ENCODE results near the gene ABHD17C.

Gene ABHD17C

DNA sequence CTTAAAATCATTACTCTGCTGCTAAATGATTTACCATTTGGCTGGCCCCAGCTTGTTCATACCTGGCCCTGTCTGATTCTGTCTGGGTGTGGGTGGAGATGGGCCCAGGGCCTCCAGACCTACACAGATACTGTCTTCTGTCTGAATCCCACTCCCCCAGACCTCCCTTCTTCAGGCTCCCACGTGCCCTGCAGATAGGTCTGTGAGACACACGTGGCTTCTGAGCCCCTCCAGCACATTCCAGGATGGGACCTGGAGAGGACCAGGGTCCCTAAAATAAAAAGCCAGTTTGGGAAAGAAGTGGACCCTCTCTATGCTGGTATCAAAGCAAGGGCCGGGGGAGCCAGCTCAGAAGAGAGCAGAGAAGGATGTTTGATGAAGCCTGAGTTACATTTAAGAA is 69.4 kb downstream of the ABHD17C start:
- no peak for DNase-seq (ENCODE audit: low spot score)

GRCh38 chr15:80766275-80766674 is 71.2 kb downstream of the ABHD17C start:
- DNase-seq (ENCODE audit: low spot score): no peak

- no peak for DNase-seq (ENCODE audit: low spot score)
Measured at GRCh38 chr15:80768158-80768557, 73.0 kb downstream of the ABHD17C start.

DNA sequence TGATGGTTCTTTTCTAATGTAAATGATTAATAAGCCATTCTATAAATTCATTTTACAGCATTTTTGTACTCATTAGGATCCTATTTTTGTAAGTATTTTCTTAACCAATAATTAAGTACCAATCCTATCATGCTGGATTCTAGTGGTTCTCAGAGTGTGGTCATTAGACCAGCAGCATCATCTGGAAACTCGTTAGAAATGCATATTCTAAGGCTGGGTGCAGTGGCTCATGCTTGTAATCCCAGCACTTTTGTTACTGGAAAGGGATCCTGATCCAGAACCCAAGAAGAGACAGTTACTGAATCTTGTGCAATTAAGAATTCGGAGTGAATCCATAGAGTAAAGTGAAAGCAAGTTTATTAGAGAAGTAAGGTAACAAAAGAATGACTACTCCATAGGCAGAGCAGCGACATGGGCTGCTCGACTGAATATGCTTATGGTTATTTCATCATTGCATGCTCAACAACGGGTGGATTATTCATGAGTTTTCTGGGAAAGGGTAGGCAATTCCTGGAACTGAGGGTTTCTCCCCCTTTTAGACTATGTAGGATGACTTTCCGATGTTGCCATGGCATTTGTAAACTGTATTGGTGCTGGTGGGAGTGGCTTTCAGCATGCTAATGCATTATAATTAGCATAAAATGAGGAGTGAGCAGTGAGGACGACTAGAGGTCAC is 74.2 kb downstream of the ABHD17C start:
- DNase-seq (ENCODE audit: low spot score): no peak

DNA sequence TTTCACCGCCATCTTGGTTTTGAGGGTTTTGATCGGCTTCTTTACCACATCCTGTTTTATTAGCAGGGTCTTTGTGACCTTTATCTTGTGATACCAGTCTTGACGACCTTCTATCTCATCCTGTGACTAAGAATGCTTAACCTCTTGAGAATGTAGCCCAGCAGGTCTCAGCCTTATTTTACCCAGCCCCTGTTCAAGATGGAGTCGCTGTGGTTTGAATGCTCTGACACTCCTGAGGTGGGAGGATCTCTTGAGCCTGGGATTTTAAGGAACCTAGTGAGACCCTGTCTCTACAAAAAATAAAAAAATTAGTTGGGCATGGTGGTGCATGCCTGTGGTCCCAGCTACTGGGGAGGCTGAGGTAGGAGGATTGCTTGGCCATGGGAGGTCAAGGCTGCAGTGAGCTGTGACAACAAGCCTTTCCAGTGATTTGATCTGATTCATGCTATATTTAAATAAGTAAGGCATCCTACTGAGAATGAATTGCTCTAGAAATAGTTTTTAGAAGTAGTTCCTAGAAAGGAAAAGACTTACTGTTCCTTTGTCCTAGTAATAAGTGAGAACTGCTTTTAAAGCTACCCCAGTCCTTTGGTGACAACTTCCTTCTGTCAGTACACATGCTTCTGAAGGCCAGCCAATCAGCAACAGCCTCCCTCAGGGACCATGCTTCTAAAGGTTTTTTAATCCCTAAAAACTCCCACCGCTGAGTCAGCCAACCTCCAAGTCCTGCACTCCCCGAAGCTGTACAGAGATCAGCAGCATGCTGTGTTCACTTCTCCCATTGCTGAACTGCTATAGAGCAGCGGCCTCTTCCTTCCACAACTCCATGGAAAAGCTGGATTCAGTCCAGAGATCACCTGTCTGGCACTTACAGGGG is 75.0 kb downstream of the ABHD17C start:
- DNase-seq (ENCODE audit: low spot score): no peak

DNA sequence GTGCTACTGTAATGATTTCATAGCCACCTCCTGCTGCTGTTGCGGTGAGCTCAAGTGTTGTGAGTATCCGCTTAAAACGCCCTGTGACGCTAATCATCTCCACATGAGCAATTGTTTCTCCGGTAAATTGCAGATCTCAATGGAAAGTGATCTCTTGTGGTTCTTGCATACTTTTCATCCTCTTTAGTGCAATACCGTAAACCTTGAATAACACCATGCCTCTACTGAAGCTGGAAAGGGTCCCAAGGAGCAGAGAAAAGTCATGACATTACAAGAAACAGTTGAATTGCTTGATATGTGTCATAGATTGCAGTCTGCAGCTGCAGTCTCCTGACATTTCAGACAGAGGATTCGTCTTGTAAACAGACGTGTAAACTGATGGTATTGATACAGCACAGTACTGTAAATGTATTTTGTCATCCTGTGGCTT is 78.0 kb downstream of the ABHD17C start:
- no peak for DNase-seq (ENCODE audit: low spot score)

DNA sequence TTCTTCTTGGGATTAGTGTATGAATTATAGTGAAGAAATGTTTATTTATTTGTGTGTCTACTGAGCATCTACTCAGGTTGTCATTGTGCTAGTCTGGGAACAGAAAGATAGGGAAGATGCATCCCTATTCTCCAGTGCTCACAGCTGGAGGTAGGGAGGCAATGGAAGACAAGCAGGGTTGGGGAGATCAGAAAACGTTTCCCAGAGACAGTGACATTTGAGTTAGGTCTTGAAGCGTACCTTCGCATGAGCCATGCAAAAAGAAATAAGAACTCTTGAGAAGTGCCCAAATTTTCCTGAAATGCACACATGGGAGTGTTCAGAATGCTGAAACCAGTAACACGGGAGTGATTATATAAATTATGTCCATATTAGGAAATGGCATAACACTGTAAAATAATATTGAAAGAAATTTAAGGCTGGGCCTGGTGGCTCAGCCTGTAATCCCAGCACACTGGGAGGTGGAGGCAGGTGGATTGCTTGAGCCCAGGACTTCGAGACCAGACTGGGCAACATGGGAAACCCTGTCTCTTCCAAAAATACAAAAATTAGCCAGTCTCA is 78.8 kb downstream of the ABHD17C start:
- no peak for DNase-seq (ENCODE audit: low spot score)

DNA sequence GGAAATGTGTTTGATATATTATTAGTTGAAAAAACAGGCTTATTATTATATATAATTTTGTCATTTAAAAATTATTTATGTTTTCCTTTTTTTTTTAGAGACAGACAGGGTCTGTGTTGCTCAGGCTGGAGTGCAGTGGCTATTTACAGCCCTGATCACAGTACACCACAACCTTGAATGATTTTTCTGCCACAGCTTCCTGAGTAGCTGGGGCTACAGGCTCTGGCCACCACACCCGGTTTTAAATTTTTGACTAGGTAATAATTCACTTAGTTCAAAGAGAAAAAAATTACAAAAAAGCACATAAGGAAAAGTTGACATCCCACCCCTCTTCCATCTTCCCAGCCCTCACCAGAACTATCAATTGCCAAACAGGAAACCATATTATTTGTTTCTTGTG is 79.4 kb downstream of the ABHD17C start:
- DNase-seq (ENCODE audit: low spot score): no peak

- DNase-seq (ENCODE audit: low spot score): no peak
Measured at GRCh38 chr15:80775338-80775737, 80.2 kb downstream of the ABHD17C start.

DNA sequence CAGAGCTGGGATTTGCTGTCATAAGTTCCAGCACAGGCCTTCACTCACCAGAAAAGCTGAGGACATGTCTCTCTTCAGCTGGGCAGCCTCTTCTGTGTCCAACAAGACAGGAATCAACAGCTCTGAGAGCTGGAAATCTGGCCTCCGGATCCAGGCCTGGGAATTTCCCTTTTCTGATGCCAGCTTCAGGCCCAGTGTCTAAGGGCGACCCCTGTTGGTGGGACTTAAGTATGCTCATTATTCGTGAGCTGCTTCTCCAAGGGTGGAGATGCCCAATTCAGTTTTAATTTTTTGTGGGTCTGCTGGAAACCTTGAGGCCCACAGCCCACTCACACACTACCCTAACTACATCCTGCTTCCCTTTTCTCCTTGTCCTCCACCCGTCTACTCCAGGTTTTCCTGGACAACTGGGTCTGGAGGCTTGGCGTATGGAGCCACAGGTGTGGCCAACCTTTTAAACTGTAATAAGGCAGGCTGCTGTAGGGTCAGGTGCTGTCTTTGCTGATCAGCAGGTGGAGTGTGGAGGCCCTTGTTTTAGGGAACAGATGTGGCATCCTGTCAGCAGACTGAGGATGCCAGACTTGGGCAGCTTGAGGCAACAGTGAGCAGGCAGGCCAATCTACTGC is 81.4 kb downstream of the ABHD17C start:
- DNase-seq (ENCODE audit: low spot score): no peak

GRCh38 chr15:80777137-80777536 is 82.0 kb downstream of the ABHD17C start:
- peak; percentile 88 for DNase-seq (ENCODE audit: low spot score)

- no peak for DNase-seq (ENCODE audit: low spot score)
Measured at GRCh38 chr15:80777826-80778620, 82.9 kb downstream of the ABHD17C start.

GRCh38 chr15:80778621-80778963 is 83.5 kb downstream of the ABHD17C start:
- DNase-seq (ENCODE audit: low spot score): no peak

DNA sequence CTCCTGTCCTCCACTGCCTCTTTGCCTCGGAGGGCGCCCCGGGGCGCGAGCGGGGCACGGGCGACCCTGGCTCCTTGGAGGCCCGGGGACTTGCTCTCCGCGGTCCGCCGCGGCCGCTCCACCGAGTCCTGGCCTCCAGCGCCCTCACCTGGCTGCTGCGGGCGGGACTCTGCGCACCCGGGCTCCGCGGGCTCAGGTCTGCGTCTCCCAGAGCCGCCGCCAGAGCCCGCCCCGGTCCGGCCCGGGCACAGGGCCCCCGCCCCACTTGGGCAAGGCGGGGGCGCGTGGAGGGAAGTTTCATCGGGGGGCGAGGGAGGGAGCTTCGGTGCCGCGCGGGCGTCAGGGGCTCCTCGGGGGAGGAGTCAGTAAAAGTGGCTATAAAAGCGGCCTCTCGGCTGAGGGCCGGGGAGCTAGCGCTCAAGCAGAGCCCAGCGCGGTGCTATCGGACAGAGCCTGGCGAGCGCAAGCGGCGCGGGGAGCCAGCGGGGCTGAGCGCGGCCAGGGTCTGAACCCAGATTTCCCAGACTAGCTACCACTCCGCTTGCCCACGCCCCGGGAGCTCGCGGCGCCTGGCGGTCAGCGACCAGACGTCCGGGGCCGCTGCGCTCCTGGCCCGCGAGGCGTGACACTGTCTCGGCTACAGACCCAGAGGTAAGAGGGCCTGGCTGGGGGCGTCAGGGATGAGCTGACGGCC is 84.0 kb downstream of the ABHD17C start, which contains the start of gene CEMIP:
Gene CEMIP, plus strand, starts transcription at position 407 of the 694 bp plus-strand sequence. CDS start 94,510 bp downstream, outside the sequence.
- DNase-seq (ENCODE audit: low spot score): peak; percentile 89

GRCh38 chr15:80779658-80780415 is 84.7 kb downstream of the ABHD17C start:
- DNase-seq (ENCODE audit: low spot score): peak; percentile 51

DNA sequence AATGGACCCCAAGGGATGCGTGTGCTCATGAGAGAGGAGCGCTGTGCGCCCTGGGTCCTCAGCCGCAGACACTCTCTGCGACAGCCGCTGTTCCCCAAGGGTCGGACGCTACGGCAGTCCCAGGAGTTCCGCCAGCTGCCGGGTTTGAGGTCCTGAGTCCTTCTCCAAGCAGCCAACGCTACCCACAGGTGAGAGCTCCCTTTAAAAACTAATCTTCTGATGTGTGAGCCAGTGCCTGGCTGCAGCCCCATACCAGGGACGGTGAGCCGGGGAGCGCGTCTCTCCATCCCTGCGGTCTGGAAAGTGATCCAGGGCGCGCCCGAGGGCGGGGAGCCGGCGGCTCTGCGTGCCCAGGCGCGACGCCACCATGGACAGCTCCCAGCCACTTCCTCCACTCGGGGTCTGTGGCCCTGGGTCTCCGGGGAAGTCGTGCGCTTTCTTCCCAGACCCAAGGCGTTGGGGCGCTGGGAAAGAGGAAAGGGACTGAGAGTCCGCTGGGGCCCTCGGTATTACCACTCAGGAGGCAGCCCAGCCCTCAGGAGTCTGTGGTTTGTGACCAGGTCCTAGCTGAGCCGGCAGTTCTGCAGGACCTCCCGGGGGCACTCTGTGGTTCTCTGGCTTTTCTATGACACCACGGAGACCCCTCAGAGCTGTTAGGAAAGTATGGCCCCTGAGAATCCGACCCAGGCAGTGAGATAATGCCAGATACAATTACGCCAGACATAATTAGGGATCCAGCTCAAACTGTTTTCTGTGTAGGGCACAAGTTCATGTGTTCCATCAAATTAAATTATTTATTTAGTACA is 85.5 kb downstream of the ABHD17C start:
- DNase-seq (ENCODE audit: low spot score): peak; percentile 64

DNA sequence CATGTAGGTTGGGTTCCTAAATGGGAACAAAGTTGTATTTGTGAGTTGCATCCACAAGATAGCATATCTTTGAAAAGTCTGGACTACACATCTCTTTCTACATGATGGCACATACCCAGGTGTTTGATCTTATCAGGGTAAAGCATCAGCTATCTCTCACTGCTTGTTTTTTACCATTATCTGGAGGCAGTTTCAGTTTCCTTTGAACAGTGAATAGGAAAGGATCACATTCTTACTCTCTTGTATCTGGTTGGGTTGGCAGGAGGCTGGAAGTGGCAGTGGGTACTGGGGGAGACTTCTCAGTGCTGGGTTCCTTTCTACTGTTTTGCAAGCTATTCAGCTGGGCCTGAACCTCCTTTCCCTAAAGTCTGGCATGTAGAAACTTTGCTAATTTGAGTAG is 88.2 kb downstream of the ABHD17C start:
- DNase-seq (ENCODE audit: low spot score): no peak

- no peak for DNase-seq (ENCODE audit: low spot score)
Measured at GRCh38 chr15:80785335-80785734, 90.2 kb downstream of the ABHD17C start.

DNA sequence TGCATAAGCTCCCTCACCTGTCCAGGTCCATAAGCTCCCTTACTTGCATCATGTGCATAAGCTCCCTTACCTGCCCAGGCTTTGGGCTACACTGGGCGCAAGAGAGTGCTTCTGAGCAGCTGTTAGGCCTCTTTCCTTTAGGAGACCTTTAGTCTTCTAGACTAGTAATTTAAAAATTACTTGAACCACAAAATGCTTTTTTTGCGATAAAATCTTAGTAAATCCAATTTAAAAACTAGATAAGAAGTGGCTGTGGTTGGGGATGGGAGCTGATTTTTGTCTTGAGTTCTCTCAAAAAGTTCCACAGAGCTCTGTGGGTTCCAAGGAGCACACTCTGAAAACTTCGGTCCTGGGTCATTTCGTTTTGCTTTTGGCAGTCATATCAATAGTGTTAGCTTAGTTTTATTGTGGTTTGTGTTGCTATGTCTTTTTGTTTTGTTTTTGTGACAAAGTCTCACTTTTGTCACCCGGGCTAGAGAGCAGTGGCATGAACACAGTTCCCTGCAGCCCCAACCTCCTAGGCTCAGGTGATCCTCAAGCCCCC is 90.8 kb downstream of the ABHD17C start:
- no peak for DNase-seq (ENCODE audit: low spot score)

All from AG08395 (cell line).